SW480 (cell line): ENCODE results near the gene LRBA.
A peak's percentile ranks its signal among the peaks of the same experiment; 100 is the strongest.
"Not testable (repeated sequence)": the region's sequence is repeated elsewhere in the genome, so short reads cannot be mapped to it uniquely, and the experiment has no call there.

Source experiments
- DNase-seq: peaks from one replicate; pipeline ENCODE4 v3.0.0-alpha.2; 2016; ENCODE audit warnings: low spot score

LRBA gene, protein sequence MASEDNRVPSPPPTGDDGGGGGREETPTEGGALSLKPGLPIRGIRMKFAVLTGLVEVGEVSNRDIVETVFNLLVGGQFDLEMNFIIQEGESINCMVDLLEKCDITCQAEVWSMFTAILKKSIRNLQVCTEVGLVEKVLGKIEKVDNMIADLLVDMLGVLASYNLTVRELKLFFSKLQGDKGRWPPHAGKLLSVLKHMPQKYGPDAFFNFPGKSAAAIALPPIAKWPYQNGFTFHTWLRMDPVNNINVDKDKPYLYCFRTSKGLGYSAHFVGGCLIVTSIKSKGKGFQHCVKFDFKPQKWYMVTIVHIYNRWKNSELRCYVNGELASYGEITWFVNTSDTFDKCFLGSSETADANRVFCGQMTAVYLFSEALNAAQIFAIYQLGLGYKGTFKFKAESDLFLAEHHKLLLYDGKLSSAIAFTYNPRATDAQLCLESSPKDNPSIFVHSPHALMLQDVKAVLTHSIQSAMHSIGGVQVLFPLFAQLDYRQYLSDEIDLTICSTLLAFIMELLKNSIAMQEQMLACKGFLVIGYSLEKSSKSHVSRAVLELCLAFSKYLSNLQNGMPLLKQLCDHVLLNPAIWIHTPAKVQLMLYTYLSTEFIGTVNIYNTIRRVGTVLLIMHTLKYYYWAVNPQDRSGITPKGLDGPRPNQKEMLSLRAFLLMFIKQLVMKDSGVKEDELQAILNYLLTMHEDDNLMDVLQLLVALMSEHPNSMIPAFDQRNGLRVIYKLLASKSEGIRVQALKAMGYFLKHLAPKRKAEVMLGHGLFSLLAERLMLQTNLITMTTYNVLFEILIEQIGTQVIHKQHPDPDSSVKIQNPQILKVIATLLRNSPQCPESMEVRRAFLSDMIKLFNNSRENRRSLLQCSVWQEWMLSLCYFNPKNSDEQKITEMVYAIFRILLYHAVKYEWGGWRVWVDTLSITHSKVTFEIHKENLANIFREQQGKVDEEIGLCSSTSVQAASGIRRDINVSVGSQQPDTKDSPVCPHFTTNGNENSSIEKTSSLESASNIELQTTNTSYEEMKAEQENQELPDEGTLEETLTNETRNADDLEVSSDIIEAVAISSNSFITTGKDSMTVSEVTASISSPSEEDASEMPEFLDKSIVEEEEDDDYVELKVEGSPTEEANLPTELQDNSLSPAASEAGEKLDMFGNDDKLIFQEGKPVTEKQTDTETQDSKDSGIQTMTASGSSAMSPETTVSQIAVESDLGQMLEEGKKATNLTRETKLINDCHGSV (N-terminal part only)

DNA sequence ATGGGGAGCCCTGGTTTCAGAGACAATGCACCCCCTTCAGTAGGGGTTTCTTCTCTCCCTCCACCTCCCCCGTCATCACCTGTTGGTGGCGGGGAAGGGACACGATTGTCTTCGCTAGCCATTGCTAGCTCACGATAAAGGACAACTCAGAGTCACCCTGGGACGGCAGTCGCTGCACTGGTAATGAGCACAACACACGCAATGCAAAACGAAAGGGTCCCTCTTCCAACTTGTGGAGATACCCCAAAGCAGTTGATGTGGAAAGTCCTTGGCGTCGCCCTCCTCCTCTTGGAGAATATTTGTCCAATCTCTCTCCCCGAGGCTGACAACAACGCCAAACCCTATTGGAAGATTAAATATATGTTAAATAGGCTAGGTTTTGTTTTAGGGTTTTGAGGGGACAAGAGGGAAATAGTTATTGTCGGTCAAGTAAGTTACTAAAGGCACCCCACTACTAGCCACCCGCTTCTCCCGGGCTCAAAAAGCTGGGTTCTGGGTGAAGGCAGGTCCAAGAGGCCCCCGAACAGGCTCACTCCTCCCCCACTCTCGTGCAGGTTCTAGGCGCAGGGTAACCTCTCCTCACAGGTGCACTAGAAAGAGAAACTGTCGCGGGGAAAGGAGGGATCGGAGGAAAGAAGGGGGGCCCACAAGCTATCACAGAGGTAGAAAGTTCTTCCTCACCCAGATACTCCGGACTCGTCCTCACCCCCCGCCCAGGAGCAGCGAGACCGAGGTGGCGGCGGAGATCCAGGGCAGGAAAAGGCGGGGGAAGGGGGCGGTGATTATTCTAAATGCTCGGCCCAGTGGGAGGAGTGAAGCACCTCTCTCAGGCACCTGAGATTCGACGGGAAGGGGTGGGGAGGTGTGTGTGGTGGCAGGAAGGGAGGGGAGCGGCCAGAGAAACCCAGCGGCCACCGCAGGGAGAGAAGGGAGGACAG, at the start of gene LRBA:
TSS of gene LRBA (minus strand) at position 764 of the 938 bp plus-strand sequence. CDS start at position 122, 642 bp downstream.
- peak; percentile 93 for DNase-seq

DNA sequence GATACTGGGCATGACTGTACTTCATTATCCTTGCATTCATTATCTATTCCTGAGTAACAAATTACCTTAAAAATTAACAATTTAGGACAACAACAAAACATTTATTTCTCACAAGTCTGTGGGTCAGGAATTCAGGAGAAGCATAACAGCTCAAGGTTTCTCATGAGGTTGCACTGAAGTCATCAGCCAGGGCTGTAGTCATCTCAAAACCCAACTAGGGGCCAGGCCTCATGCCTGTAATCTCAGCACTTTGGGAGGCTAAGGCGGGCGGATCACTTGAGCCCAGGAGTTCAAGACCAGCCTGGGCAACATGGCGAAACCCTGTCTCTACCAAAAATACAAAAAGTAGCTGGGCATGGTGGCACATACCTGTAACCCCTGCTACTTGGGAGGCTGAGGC, 48.1 kb upstream of the LRBA start:
- not testable (repeated sequence) for DNase-seq

DNA sequence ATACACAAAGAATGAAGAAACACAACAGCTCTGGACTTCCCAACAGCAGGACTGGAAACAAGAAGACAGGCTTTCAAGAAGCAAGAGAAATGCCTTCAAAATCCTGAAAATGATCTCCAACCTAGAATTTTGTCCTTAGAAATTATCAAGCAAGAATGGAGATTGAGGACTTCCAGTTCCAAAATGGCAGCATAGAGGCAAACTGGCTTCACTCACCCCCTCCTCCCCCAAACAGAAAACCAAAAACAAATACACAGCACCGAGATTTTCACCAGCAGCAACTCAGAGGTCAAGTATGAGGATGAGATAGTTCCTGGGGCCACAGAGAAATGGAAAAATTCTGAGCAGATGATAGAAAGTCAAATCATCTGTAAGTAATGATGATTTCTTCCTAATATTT, 40.5 kb upstream of the LRBA start:
- no peak for DNase-seq

DNA sequence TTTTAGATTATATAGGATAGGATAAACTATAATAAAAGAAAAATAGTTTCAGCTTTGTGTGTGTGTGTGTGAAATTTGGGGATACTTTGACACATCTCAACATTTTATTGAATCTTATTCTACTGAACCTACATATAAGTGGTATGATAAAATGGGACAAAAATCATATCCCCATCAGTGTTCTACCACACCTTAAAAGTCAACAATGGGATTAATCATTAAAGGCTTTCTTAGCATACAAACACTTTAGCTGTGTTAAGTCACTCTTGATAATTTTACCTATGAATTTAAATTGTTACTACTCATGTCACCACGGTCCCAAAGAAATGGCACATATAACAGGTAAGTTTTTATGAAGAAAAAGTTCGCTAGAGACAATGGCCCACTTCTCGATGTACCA, 37.7 kb upstream of the LRBA start:
- no peak for DNase-seq

DNA sequence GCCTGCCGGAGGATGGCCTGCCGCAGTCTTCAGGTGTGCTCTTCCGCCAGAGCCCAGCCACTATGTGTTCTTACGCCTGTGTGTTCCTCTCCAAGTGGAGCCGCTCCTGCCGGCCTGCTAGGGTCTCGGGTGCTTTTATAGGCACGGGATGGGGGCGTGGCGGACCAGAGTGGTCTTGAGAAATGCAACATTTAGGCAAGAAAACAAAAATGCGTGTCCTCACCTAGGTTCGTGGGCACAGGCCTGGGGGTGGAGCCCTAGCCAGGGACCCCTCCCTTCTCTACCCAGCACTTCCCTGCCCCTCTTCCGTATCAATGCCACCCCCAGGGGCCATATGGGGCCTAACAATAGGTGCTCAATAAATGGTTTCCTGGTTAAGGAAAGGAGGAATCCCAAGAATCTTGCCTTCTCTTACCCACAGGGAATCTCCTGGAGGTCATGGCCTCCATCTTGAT, 34.4 kb upstream of the LRBA start:
- DNase-seq: no peak

DNA sequence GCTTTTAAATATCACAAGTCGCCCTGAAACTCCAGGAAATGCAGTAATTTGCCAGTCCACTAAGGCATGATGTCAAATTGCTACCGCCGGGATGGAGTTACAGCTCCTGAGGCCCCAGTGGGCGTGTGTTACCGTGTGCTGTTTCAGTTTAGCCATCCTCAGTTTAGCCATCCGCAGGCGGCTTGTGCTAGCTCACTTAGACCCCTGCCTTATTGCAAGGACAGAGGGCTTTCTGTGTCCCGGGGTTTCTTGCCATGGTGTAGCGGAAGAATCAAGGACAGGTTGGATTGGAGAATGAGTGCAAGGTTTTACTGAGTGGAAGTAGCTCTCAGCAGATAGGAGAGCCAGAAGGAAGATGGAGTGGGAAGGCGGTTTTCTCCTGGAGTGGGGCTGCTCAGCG, 33.8 kb upstream of the LRBA start:
- no peak for DNase-seq

DNA sequence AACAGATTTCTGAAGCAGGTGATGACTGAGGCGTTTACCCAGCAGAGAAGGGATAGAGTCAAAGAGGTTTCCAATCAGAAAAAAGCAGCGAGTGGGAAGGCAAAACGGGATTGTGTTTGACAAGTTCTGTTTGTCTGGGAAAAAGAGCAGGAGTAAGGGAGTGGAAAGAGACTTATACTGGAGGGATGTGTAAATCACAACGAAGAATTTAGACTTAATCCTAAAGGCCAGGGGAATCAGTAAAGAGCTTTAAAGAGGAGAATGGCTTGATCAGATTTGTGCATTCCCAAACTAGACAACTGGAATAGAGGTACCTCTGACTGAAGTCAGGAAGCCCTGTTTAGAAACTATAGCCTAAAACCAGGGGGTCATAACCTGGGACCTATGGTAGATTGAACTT, 31.5 kb upstream of the LRBA start:
- no peak for DNase-seq

DNA sequence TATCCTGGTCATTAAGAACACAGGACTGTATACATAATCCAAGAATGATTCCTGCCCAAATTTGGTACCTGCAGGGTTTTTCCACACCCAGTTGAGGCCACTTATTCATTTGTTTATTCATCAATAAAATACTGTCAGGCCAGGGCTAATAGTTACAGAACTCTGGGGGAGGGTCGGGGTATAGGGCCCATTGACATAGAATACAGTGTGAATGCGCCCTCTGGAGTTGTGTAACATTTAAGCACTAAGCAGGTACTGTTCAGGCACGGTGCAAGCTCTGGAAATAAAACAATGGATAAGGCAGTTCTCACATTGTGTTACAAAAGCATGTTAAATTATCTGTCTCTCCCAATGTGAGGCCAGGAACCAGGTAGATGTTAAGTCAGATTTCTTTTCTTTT, 30.8 kb upstream of the LRBA start:
- no peak for DNase-seq

DNA sequence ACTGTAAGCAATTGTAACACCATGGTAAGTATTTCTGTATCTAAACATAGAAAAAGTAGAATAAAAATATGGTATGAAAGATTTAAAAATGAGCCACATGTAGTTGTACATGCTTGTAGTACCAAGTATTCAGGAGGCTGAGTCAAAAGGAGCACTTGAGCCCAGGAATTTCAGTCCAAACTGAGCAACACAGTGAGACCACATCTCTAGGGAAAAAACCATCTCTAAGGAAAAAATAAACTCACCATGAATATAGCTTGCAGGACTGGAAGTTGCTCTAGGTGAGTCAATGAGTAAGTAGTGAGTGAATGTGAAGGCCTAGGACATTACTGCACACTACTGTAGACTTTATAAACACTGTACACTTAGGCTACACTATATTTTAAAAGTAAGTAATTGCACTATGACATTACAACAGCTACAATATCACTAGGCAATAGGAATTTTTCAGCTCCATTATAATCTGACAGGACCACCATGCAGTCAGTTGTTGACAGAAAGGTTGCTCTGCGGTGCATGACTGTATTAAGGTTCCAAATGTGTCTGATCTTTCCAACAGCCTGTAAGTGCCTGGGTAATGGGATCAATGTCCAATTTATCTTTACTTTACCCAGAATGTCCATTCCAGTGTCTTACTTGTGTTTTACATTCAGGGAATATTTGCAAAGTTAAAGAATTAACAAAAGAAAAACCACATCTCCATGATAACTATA, 28.9 kb upstream of the LRBA start:
- no peak for DNase-seq

DNA sequence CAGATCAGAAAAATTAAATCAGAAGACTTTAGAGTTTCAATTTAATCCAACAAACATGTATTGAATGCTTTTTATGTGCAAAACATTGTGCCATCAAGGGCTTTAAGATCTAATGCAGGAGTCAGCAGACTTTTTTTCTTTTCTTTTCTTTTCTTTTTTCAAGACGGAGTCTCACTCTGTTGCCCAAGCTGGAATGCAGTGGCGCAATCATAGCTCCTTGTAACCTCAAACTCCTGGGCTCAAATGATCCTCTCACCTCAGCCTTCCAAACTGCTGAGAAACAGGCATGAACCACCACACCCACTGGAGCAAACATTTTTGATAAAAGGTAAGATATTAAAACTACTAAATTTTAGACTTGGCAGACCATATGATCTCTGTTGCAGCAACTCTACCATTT, 24.6 kb upstream of the LRBA start:
- no peak for DNase-seq

DNA sequence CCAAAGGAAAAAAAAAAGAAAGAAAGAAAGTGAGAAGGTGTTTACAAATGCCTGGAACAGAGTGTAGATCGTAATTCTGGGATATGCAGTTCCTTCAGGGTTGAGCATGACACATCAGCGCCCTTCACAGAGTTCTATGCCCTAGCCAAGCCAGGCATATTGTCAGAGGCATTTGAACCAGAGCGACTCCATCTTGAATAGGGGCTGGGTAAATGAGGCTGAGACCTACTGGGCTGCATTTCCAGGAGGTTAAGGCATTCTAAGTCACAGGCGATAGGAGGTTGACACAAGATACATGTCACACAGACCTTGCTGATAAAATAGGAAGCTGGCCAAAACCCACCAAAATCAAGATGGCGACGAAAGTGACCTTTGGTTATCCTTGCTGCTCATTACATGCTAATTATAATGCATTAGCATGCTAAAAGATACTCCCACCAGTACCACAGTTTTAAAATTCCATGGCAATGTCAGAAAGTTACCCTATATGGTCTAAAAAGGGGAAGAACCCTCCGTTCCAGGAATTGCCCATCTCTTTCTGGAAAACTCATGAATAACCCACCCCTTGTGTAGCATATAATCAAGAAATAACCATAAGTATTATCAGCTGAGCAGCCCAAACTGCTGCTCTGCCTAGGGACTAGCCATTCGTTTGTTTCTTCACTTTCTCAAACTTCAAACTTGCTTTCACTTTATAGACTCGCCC, 23.5 kb upstream of the LRBA start:
- no peak for DNase-seq

DNA sequence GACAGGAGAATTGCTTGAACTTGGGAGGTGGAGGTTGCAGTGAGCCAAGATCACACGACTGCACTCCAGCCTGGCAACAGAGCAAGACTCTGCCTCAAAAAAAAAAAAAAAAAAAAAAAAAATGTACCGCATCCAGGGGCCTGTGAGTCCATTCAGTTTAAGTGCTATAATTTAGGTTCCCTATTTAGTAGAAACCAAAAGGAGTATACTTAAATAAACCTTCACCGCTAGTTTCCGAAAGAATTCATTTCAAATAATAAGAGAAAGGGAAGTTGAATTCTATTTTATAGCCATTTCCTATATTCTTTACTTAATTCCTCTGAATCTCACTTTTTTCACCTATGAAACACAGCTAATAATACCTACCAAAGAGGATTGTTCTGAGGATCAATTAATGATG, 20.8 kb upstream of the LRBA start:
- no peak for DNase-seq

DNA sequence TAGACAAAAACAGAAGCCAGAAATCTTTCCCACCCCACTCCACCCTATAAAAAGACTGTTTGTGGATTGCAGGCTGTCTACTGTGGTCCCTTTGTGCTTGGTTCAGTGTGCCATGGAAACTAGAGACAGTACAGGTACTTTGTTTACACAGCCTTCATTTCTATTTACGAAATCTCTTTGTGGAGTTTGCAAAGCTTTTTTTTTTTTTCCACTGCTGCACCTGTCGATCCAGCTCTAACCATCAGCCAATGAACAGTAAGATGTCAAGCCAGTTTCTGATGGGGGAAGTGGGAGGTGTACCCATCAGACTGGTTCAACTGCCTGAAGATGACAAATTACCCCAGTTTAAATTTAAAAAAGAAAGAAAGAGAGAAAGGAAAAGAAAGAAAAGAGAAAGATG, 20.2 kb upstream of the LRBA start:
- peak; percentile 31 for DNase-seq

DNA sequence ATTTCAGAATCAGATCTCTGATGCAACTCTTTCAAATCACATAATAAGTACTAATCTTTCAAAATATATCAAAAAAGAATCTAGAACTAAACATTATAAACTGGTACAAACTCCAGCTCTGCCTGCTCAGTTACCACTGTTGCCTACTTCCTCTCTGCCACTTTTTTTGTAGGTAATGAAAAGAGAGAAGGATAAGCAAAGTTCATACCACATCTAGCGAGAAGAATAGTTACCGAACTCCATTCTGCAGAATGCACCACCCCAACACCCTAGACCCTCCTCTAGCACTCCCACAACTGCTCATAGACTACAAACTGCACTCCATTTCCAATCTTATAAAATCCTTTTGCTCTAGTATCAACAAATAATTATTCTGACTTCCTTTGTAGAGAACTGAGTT, 19.7 kb upstream of the LRBA start:
- no peak for DNase-seq

DNA sequence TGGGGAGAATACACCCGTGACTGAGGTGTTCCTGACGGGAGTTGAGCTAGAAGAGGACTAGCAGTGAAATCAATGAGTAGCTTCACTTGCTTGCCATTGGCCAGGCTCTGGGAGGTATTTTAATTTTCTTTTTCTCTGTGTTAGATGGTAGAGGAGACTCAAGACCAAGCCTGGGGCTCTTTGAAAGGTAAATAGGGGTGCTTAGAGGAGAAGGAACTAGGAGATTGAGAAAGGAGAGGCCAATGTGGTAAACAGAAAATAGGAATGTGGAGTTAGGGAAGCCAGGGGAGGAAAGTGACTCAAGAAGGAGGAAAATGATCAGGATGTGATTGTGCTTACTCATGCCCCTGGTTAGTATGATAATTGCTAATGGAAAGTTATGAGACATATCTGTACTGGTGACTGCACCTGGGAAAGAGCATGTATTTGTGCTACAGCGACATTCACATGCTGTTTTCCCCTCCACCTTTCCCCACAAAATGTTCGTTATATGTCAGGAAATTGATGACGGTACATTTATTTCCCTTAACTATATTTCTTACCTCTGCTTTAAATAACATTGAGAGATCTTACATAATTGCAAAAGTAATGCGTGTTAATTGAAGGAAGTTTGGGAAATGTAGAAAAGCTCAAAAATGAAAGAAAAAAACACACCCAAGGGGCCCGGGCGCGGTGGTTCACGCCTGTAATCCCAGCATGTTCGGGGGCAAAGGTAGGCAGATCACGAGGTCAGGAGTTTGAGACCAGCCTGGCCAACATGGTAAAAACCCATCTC, 16.9 kb upstream of the LRBA start:
- peak; percentile 11 for DNase-seq

DNA sequence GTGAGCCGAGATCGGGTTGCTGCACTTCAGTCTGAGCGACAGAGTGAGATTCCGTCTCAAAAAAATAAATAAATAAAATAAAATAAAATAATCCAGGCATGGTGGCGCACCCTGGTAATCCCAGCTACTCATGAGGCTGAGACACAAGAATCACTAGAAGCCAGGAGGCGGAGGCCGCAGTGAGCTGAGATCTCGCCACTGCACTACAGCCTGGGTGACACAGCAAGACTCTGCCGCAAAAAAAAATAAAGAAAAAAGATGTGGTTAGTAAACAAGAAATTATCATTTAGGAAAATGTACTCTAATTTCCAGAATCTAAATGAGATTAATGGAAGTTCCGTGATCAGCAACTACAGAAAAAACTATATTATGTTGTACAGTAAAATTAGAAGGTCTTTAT, 14.5 kb upstream of the LRBA start:
- DNase-seq: no peak

DNA sequence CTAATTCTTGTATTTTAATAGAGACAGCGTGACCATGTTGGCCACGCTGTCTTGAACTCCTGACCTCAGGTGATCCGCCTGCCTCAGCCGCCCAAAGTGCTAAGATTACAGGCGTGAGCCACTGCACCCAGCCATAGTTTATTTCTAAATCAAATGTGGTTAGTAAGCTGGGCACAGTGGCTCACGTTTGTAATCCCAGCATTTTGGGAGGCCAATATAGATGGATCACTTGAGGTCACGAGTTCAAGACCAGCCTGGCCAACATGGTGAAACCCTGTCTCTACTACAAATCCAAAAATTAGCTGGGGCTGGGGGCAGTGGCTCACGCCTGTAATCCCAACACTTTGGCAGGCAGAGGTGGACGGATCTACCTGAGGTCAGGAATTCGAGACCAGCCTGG, 13.9 kb upstream of the LRBA start:
- DNase-seq: not testable (repeated sequence)

DNA sequence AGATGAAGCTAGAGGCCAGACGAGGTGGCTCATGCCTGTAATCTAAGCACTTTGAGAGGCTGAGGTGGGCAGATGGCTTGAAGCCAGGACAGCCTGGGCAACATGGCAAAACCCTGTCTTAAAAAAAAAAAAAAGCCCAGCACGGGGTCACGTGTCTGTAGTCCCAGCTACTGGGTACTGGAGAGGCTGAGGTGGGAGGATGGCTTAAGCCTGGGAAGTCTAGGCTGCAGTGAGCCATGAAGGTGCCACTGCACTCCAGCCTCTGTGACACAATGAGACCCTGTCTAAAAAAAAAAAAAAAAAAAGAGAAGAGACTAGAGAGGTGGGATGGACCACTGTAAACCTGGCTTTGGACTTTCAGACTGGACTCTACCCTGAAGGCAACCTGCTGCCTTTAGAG, 10.7 kb upstream of the LRBA start:
- no peak for DNase-seq

DNA sequence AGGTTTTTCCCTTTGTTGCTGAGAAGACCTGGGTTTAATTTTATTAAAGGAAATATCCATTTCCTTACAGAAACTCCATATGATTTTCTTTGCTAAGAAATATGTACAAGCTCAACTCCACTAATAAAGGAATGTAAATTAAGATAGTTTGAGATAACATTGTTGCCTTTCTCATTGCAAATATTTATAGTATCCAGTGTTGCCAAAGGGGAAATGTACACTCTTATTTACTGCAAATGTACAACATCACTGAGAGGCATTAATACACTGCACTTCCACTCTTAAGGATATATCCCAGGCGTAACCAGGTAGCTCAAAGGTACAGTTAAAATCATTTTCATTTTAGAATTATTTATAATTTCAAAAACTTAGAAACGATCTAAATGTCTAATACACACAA, 7.5 kb upstream of the LRBA start:
- DNase-seq: no peak
